ENCODE measurements around the gene SLC29A3. TPM values are rescaled to one million over a fixed set of nuclear protein-coding genes. Genes with fewer than 3 reads are reported as not detected.
A peak's percentile ranks its signal among the peaks of the same experiment; 100 is the strongest.

Gene SLC29A3
- total and polyA plus RNA-seq, 2 of the 8 experiments (the other 6 are each of a cell fraction or from before 2014, with no cell fraction given), result 14.0 to 24.6 TPM

- peak; percentile 69 to 81 (median 79) for TF ChIP-seq CTCF (IDR thresholded peaks at IDR 0.05; ENCODE audit: control extremely low read depth in 1 of 3, insufficient read depth in 1 of 3, low read depth in 1 of 3, low read length in 3 of 3)
- TF ChIP-seq CREB1 (IDR thresholded peaks at IDR 0.05), result no peak
- no peak for TF ChIP-seq KDM5A (IDR thresholded peaks at IDR 0.05; ENCODE audit: low read length)
- TF ChIP-seq CHD1 (IDR thresholded peaks at IDR 0.05; ENCODE audit: low read depth, low read length), result no peak
- no peak for TF ChIP-seq TBP (IDR thresholded peaks at IDR 0.05; ENCODE audit: low read depth, low read length)
- peak; percentile 36 for TF ChIP-seq KDM4A (IDR thresholded peaks at IDR 0.05; ENCODE audit: low read depth, low read length, severe bottlenecking)
- TF ChIP-seq SIN3A (conservative IDR thresholded peaks at IDR 0.05 in 1 of 2, IDR thresholded peaks at IDR 0.05 in 1 of 2; ENCODE audit: low read depth in 1 of 2, low read length in 2 of 2), result peak in 1 of 2 experiments; percentile 32; a peak in 1 of 4 replicates
These were observed 4.9 kb upstream of the SLC29A3 start (continued) for GRCh38 chr10:71314028-71314693.

All from H1 (cell line).